Measurements from ENCODE around the gene C15orf39. TPM values are rescaled to one million over a fixed set of nuclear protein-coding genes. Genes with fewer than 3 reads are reported as not detected.

Gene C15orf39
- total RNA-seq, result 2.7 and 6.4 TPM in 2 replicates

GRCh38 chr15:75201616-75202250, at the start of gene C15orf39:
Gene C15orf39 (plus strand): TSS chr15:75201882. CDS start chr15:75206049, 4,167 bp downstream.

GRCh38 chr15:75258034-75258433, 56.4 kb downstream of the C15orf39 start, which contains the start of gene GOLGA6C:
Gene GOLGA6C (plus strand): TSS chr15:75258334. CDS start chr15:75258599, 265 bp downstream.

Other genes starting within 250 kb of the C15orf39 start
- 3.5 and 3.6 TPM in 2 replicates for gene RPP25, start 245.1 kb upstream of the C15orf39 start, total RNA-seq
- gene SCAMP5, start 206.3 kb upstream of the C15orf39 start, total RNA-seq, result 0.51 and 0.89 TPM in 2 replicates
- 6.2 and 7.4 TPM in 2 replicates for gene PPCDC, start 178.3 kb upstream of the C15orf39 start, total RNA-seq
- gene GOLGA6C, start 56.5 kb downstream of the C15orf39 start, total RNA-seq, result not detected in 2 replicates
- gene GOLGA6D, start 81.0 kb downstream of the C15orf39 start, total RNA-seq, result 0.05 TPM in 1 of 2 replicates, not detected in the other
- gene COMMD4, start 134.2 kb downstream of the C15orf39 start, total RNA-seq, result 36.5 and 39.5 TPM in 2 replicates
- 2.7 and 5.5 TPM in 2 replicates for gene NEIL1, start 145.2 kb downstream of the C15orf39 start, total RNA-seq
- gene MAN2C1, start 166.7 kb downstream of the C15orf39 start, total RNA-seq, result 135 and 143 TPM in 2 replicates
- gene SIN3A, start 249.8 kb downstream of the C15orf39 start, total RNA-seq, result 18.4 and 27.6 TPM in 2 replicates

All from smooth muscle cell of the umbilical artery (primary cell).